Activated T-cell treated with anti-CD3 and anti-CD28 coated beads for 48 hours (primary cell): ENCODE results near the gene GRAMD2A.

ENCODE experiments used
- DNase-seq: peaks from one replicate; pipeline ENCODE4 v3.0.0-alpha.2; 2020; ENCODE audit warnings: low read depth

GRAMD2A gene

GRCh38 chr15:72197460-72198355 is at the start of gene GRAMD2A:
Gene GRAMD2A, minus strand, starts transcription at chr15:72197787.
- DNase-seq, result peak; percentile 40

DNA sequence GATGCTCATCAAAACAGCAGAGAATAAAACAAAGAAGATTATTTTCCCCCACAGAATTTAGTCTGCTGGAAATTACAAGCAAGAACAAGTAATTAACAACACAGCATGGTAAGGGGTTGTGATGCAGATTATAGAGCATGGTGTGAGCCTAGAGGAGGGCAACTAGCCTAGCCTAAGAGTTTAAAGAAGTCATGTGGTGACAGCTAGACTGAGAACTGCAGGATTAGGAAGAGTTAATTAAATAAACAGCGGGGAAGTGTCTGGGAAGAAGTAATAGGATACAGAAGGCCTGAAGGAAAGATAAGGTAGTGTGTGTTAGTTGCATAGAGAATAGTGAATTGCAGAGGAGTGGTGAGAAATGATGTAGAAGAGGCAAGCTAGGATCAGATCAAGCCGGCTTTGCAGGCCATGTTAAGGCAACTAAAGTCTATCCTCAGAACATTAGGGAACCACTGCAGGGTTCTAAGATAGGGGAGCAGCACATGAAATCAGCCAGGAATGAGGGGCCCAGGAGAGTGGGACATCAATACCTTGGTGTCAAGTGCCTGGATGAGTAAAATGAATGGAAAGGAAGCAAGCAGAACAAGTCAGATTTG is 45.3 kb upstream of the GRAMD2A start:
- no peak for DNase-seq

GRCh38 chr15:72239652-72240051 is 42.1 kb upstream of the GRAMD2A start:
- DNase-seq, result no peak

- no peak for DNase-seq
These were observed 41.0 kb upstream of the GRAMD2A start for GRCh38 chr15:72238586-72238985.

- DNase-seq, result no peak
These were observed 40.3 kb upstream of the GRAMD2A start for GRCh38 chr15:72237853-72238224.

DNA sequence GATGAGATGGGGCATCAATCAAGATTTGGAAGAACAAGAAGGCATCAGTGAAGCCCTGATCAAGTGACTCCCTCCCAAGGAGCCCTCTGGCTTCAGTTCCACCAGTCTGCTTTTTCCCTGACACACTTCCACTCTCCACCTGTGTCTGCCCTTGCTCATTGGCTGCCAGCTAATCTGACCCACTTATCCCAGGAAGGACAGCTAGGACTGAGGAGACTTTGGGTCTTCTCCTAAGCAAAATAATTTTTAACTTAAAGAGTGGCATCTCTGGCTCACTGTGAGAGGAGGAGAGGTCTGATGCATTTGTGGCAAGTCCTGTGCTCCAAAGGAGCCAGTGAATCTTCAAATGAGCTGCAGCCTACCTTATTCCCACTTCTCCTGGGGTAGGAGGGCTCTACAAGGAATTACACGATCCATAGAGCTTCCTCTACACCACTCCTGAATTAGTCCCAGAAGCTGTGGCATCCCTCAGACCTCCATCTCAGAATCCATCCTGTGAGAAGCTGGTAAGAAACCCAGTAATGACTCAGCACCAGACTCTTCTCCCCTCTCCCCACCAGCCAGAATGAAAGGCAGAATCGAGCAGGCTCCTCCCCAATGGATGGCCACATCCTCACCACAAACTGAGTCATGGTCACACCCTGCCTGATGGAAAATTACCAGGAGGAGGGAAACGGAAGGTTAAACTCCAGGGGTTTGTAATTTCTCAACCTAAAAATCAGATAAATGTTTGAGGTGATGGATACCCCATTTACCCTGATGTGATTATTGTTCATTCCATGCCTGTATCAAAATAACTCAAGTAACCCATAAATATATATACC is 39.7 kb upstream of the GRAMD2A start:
- DNase-seq, result peak; percentile 73

DNA sequence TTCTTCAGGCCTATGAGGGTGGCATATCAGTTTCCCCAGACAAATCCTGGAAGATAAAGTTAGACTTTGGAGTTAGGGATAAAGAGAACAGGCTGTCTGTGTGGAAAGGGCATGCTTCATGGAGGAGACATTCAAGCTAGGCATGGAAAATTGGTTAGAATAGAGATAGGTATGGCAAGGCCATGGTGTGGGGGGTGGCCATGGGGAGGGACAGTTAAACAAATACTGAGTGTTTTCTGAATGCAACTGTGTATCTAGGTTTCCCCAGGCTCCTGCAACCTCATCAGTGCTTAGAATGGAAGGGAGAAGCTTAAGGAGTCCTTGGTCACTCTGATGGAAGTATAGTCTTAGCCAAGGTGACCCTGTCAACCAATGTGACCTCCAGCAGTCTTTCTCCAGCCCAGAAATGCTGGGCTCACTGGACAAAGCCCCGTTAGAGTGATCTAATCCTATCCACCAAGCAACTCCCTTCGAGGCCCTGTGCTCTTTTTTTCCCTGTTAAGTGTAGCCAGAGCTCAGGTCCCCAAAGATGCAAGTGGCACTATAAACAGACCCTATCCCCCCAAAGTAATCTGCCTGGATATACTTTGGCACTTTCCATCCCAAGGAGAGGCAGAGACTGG is 38.9 kb upstream of the GRAMD2A start:
- no peak for DNase-seq

DNA sequence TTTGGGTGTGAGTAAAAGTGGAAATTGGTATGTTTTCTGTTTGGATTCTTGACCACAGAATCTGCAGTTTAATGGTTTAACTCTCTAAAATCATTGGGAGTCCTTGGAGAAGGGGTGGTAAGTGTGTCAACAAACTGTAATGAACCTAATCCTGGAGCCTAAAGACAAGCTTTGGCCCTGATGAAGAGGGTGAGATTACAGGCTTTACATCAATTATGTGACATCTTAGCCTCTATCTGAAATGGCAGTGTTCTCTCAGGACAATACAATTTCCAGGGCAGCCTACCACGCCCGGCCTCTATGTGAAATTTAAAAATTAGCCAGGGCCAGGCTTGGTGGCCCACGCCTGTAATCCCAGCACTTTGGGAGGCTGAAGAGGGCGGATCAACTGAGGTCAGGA is 37.7 kb upstream of the GRAMD2A start:
- no peak for DNase-seq

DNA sequence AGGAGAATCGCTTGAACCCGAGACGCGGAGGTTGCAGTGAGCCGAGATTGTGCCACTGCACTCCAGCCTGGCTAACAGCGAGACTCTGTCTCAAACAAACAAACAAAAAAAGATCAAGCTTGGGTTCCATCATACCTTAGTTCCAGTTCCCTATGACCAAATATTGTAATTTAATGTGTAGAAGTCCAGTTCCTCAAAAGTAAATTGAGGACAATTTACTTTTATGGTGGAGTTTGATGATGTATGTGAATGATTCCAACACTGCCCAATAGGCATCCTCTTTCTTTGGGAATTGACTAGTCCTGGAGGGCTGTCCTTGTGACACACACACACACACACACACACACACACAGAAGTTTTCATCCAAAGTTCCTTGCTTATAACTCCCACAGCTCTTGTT is 36.2 kb upstream of the GRAMD2A start:
- no peak for DNase-seq

DNA sequence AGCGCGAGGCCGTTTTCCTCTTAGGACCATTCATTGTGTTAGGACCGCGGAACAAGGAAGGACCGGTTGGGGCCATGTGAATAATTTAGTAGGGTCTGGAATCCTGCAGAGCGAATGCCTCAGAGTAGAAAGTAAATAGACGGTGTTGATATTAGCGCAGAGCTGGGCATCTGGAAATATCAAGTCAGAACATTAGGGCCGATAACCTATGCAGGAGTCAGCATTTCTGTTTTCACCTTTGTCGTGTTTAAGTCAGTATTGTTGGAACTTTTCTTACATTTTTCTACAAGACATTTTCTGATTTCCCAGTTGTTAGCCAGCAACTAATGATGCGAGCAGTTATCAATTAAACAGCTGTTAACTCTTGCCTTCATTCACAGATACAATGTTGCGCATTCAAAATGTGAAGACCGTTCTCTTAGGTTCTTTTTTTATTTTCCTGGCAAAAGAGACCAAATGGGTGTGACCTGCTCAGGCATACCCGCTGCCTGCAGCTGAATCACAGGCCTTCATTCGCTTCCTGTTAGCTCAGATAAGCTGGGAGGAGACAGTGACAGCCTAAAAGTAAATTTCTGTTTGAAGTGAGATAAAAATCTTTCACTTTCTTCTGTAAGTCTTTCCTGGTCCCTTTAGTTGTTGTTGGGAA is 34.4 kb upstream of the GRAMD2A start:
- no peak for DNase-seq

GRCh38 chr15:72231066-72231832 is 33.7 kb upstream of the GRAMD2A start, which contains the start of gene PKM:
Gene PKM, minus strand, starts transcription at chr15:72231190. Its CDS starts 12,093 bp downstream, at chr15:72219097.
- peak; percentile 99 for DNase-seq

DNA sequence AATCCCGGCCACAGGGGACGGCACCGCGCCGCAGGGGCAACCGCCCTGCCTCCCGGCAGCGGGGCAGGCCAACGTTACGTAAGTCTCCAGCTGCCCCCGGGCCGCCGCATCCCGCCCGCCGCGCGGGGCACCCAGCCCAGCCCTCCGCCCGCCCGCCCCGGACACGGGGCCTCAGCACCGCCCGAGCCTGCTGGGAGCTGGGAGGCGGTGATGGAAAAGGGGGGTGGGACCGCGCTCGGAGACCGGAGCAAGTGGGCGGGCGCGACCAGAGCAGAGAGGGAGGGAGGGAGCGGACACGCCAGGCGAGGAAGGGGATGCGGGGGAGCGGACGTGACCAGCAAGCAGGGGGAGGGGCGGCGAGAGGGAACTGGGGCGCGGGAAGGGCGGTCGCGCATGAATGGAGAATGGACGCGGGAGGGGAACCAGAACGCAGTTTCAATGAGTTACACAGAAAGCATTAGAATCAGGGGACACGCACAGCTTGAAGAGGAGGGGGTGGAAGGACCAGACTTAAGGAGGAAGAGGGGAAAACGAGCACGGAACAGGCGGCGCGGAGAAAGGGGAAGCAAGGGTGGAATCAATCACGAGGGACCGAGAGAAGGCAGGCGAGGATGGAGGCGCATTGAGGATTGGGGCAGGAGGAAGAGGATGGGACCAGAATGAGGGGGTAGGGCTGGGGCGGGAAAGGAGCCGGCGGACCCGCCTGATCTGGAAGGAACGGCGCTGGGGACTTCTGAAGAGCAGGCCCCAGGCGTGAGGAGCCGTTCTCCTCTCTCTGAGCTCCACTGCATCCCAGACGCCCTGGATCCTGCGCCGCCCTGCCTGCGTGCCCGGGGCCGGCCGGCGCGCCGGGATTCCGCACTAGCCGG is 32.8 kb upstream of the GRAMD2A start:
- DNase-seq, result peak; percentile 86

DNA sequence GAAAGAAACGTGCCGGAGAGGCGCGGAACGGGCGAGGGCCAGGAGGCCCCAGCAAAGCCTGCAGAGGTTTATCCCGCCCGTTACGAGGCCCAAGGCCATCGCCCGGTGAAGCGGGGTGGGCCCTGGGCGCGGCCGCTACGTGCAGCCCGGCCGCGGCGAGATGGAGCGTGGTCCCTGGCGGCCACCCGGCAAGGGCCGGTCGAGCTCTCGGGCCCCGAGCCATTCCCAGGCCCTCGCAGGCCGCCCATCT is 32.3 kb upstream of the GRAMD2A start:
- DNase-seq, result no peak

- peak; percentile 19 for DNase-seq
These were observed 31.7 kb upstream of the GRAMD2A start for GRCh38 chr15:72229076-72229946.

DNA sequence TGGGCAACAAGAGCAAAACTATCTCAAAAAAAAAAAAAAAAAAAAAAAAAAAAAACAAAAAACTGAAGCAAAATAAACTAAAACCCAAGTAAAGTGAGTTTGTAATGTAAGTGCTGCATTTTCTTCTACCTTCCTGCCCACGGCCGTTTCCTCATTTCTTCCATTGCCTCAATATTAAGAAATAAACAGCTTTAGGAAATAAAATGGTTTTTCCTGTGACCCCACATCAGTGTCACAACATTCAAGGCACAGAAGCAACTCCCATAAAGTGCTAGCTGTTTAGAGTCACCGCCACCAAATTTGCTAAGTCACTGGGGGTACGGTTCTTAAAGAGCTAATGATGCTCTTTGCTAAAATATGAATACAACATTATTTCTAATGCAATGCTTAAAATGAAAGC is 30.1 kb upstream of the GRAMD2A start:
- DNase-seq, result no peak

- DNase-seq, result peak; percentile 56
These were observed 29.6 kb upstream of the GRAMD2A start for GRCh38 chr15:72227192-72227586.

GRCh38 chr15:72223278-72223677 is 25.7 kb upstream of the GRAMD2A start:
- DNase-seq, result no peak

GRCh38 chr15:72222393-72222792 is 24.8 kb upstream of the GRAMD2A start:
- DNase-seq, result no peak

GRCh38 chr15:72220687-72221086 is 23.1 kb upstream of the GRAMD2A start:
- DNase-seq, result no peak
